ENCODE results near the gene CASP1. TPM values are rescaled to one million over a fixed set of nuclear protein-coding genes. Genes with fewer than 3 reads are reported as not detected.

Gene CASP1
- total RNA-seq, 3 donors from 2014 or later: 9.4 to 15.4 (median 14.6) TPM

GRCh38 chr11:105057432-105057831 lies 22.5 kb upstream of the CASP1 start:
- intact Hi-C loops (cut with DNase I; ENCODE audit: low total_unique reads): no loop called here
- H3K9me3 ChIP-seq: no peaks in the 10 kb centered on the region
- H3K27me3 ChIP-seq: no peaks in the 10 kb centered on the region
- no peaks in the 10 kb centered on the region for H3K36me3 ChIP-seq
- DNase-seq (ENCODE audit: low spot score in 2 of 2): no peak
- no peak overlapping the region for H3K27ac ChIP-seq
- H3K4me3 ChIP-seq: no peak overlapping the region
- no peak for TF ChIP-seq POLR2AphosphoS5 (IDR thresholded peaks at IDR 0.05)
- no peak for TF ChIP-seq CTCF (IDR thresholded peaks at IDR 0.05)
- TF ChIP-seq POLR2A (IDR thresholded peaks at IDR 0.05): no peak
- H3K4me1 ChIP-seq: no peaks in the 10 kb centered on the region

- intact Hi-C loops (cut with DNase I; ENCODE audit: low total_unique reads): no loop called here
- no peaks in the 10 kb centered on the region for H3K9me3 ChIP-seq
- H3K4me1 ChIP-seq: no peaks in the 10 kb centered on the region
- DNase-seq (ENCODE audit: low spot score in 2 of 2): no peak
- no peaks in the 10 kb centered on the region for H3K36me3 ChIP-seq
- TF ChIP-seq POLR2AphosphoS5 (IDR thresholded peaks at IDR 0.05): no peak
- TF ChIP-seq POLR2A (IDR thresholded peaks at IDR 0.05): no peak
- TF ChIP-seq CTCF (IDR thresholded peaks at IDR 0.05): no peak
- no peak overlapping the region for H3K4me3 ChIP-seq
- H3K27me3 ChIP-seq: no peaks in the 10 kb centered on the region
- H3K27ac ChIP-seq: no peak overlapping the region
Measured at GRCh38 chr11:105056446-105056845, 21.5 kb upstream of the CASP1 start.

GRCh38 chr11:105054723-105055493 lies 20.0 kb upstream of the CASP1 start:
- TF ChIP-seq POLR2AphosphoS5 (IDR thresholded peaks at IDR 0.05) (no peak), CTCF (IDR thresholded peaks at IDR 0.05) (no peak), POLR2A (IDR thresholded peaks at IDR 0.05) (no peak)
- H3K4me1 ChIP-seq: no peaks in the 10 kb centered on the region
- no peaks in the 10 kb centered on the region for H3K9me3 ChIP-seq
- intact Hi-C loops (cut with DNase I; ENCODE audit: low total_unique reads): no loop called here
- H3K27ac ChIP-seq: no peak overlapping the region
- H3K27me3 ChIP-seq: no peaks in the 10 kb centered on the region
- DNase-seq (ENCODE audit: low spot score in 2 of 2): no peak
- H3K36me3 ChIP-seq: no peaks in the 10 kb centered on the region
- no peak overlapping the region for H3K4me3 ChIP-seq

- Histone ChIP-seq H3K27ac (no peak overlapping the region), H3K27me3 (no peaks in the 10 kb centered on the region), H3K9me3 (no peaks in the 10 kb centered on the region), H3K4me3 (no peak overlapping the region), H3K36me3 (no peaks in the 10 kb centered on the region), H3K4me1 (peaks cover 0 to 4% of the 10 kb centered on the region in 2 donors)
- TF ChIP-seq POLR2A (IDR thresholded peaks at IDR 0.05) (no peak), CTCF (IDR thresholded peaks at IDR 0.05) (no peak), POLR2AphosphoS5 (IDR thresholded peaks at IDR 0.05) (no peak)
- intact Hi-C loops (cut with DNase I; ENCODE audit: low total_unique reads): no loop called here
- no peak for DNase-seq (ENCODE audit: low spot score in 2 of 2)
Measured at GRCh38 chr11:105052487-105052886, 17.5 kb upstream of the CASP1 start.

- TF ChIP-seq CTCF (IDR thresholded peaks at IDR 0.05) (no peak), POLR2AphosphoS5 (IDR thresholded peaks at IDR 0.05) (no peak), POLR2A (IDR thresholded peaks at IDR 0.05) (no peak)
- no peak overlapping the region for H3K27ac ChIP-seq
- DNase-seq (ENCODE audit: low spot score in 2 of 2): no peak
- H3K27me3 ChIP-seq: no peaks in the 10 kb centered on the region
- no peaks in the 10 kb centered on the region for H3K9me3 ChIP-seq
- no peaks in the 10 kb centered on the region for H3K36me3 ChIP-seq
- intact Hi-C loops (cut with DNase I; ENCODE audit: low total_unique reads): no loop called here
- H3K4me3 ChIP-seq: no peak overlapping the region
- H3K4me1 ChIP-seq: peaks cover 0 to 4% of the 10 kb centered on the region in 2 donors
Measured at GRCh38 chr11:105051559-105051958, 16.6 kb upstream of the CASP1 start.

All from breast epithelium (tissue), 4 donors.